Limb (tissue), 2 donors: Measurements from ENCODE around the gene PROK2.

ENCODE experiments used
- DNase-seq, 2 donors: peaks; one replicate each; pipeline ENCODE4 v3.0.0-alpha.2; 2016; ENCODE audit errors: extremely low spot score in 2 of 2

The PROK2 gene

DNA sequence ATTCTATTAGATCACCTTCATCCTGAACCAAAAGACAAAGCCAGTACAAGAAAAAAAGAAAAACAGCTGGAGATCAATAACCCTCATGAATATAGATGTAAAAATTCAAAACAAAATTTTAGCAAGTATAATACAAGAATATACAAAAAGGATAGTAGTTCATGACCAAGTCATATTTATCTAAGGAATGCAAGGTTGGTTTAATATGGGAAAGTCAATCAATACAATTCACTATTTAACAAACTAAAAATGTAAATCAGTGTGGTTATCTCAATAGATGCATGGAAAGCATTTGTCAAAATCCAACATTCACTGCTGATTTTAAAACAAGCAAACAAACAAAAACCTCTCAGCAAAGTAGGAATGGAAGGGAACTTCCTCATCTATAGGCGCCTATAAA lies 42.3 kb downstream of the PROK2 start:
- no peak for DNase-seq

DNA sequence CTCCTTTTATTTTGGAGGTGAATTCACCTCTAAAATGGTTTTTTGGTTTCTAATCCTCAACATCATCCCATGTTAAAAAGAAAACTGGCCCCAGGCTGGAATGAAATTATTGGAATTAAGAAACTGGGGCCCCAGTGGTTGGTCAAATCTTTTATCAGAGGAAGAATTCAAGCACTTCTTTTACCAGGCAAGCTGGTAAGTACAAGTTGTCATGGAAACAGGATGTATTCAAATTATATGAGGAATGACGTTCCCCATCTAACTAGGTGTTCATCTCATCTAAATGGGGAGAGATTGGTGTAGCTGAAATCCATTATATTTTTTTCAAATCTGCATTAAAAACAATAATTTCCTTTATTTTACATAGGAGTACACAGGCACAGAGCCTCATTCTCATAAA lies 50.1 kb downstream of the PROK2 start:
- no peak for DNase-seq

GRCh38 chr3:71733319-71733718 lies 51.6 kb downstream of the PROK2 start:
- no peak for DNase-seq

DNA sequence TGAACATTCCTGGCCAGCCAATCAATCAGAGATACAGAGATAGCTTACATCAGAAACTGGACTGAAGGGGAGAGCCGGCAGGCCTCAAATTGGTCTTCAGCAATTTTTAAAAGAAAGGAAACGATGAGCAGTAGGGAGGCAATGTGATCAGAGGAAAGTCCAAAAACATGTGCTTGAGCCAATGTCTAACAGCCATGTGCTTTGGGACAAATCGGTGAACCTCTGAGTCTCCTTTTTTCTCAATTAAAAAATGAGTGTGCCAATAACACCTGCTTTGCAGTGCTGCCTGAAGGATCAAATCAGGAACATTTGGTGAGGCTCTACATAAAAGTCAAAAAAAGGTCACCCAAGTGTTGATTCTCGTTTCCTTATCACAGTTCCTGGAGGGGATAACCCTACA lies 52.3 kb downstream of the PROK2 start:
- DNase-seq = no peak

GRCh38 chr3:71728632-71729342 lies 56.2 kb downstream of the PROK2 start:
- peak in 1 of 2 donors; percentile 61 for DNase-seq

DNA sequence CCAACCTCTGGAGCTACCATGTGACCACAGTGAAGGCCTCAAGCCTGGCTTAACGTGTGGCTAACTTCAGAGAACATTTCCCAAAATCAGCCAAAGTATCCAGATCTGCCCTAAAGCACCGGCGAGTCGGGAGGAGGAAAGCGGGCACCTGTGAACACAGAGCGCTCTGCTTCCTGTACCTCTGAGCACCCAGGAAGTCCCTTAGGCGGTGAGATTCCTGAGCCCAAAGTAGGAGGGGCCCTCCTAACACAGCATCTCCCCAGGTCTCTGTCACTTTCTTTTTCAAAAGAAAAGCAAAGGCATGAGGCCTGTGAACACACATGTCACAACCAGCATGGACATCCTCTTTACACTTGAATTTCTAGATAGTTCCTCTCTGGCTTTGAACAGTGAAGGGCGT lies 58.8 kb downstream of the PROK2 start:
- no peak for DNase-seq

DNA sequence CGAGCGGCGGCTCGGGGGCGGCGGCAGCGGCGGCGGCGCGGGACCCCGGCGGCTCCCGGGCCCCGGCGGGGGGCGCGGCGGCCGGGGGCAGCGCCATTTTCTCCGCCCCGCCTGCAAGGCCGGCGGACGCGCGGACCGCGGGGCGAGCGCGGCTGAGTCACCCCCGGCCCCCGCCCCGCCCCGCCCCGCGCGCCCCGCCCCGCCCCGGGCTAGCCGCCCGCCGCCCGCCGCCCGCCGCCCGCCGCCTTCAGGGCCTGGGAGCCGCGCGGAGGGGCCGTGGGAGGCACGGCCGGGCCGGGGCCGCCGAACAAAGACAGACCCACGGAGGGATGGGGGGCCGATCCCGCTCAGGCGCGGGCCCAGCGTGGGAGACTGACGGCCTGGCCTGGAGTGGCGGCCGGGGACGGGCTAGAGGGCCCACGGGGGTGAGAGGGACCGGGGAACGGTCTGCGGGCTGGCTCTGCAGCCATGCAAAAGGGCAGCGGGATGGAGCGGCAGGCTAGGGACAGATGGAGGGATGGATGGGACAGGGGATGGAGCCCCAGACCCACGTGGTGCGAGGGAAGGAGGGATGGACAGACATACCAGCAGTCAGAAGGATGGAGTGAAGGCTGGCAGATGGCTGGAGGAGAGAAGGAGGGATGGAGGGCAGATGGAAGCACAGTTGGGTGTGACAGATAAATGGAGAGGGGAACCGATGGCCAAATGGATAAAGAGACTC lies 59.5 kb downstream of the PROK2 start, which contains the start of gene EIF4E3:
Gene EIF4E3, minus strand, starts transcription at position 132 of the 721 bp plus-strand sequence. Its CDS starts 35 bp downstream, at position 97.
- no peak for DNase-seq

DNA sequence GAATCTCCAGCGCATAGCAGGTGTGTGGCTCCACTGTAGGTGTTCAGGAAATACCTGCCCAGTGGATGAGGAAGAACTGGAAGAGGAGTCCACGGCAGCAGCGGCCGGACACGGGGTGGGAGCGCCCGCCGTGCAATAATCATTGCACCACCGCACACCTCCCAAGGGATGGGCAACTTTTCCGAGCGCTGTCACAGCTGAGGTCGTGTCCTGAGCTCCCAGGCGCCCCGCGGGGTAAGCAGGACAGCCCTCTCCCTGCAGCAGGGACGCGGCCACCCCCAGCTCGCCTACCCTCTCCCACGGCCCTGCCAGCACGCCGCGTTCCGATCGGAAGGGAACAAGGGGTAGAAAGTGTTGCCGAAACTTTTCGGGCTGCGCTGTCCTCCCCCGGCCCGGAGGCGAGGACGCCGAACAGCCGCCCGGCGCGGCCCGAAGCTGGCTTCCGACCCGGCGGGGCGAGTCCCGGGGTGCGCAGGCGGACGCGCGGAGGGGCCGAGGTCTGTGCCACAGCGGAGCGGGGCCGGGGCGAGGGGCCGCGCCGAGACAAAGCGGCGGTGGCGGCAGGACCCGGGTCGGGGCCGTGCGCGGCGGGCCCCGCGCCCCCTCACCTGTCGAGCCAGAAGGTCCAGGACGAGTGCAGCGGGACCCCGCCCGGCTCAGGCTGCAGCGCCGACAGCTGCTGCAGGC lies 60.2 kb downstream of the PROK2 start:
- peak in 1 of 2 donors; percentile 71 for DNase-seq

DNA sequence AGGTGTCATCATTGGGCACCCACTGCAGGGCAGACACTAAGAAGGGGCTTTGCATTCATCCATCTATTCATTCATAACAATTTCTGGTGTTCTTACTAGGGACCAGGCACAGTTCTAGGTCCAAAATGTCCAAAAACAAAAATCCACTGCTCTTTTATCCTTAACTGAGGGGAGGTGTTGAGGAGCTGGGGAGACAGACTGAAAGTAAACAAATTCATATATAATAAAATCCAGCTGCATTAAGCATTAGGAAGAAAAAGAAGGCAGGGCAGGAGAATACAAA lies 60.8 kb downstream of the PROK2 start:
- no peak for DNase-seq

DNA sequence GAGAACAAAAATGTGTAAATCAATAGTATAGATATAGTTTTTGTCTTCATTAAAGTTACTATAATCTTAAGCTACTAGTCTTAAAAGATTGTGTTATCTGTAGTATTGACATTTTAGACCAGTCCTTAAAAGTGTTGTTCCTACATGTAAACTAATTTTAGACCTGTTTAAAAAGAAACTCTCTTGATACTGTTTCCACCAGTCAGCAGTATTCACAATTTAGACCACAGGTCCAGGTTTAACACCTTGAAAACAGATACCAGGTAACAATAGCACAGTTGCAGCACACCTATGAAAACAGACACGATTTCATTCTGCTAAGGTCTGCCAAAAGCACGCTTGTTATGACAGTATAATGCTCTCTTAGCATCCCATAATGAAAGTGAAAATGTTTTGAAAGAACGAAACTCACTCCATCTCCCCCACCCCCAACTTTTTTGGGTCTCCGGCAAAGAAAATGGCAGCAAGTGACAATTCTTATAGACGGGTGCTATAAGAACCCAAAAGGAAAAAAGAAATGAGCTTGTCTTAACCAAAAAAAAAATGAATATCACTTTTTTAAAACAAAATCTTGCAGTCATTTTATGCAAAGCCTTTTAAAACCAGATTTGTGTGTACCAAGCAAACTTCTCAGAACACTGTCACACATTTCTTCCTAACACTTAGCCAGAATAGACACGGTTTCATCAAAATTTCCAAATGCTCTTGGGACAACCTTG lies 61.3 kb downstream of the PROK2 start:
- no peak for DNase-seq

GRCh38 chr3:71722693-71723092 lies 62.3 kb downstream of the PROK2 start:
- DNase-seq = no peak
